K562 (cell line): ENCODE results near the gene RCC1. TPM values are rescaled to one million over a fixed set of nuclear protein-coding genes. Genes with fewer than 3 reads are reported as not detected.
"Not testable (repeated sequence)": the region's sequence is repeated elsewhere in the genome, so short reads cannot be mapped to it uniquely, and the experiment has no call there.

Experiments
- ATAC-seq: fragments of 200-7000 bp; cut with Tn5 transposase; 3 replicates; pipeline ENCODE4 v1.9.1; 2020; ENCODE audit warnings: moderate library complexity
- BruUV-seq: library from RNA; stranded (reverse); fragments of 400-500 nt; replicated peaks from 2 replicates; lab custom pipeline; 2021; lab: Mats Ljungman, UMichigan
- CTCF ChIA-PET: fragments of 300-600 bp; formaldehyde crosslinking; extraction: SDS; loops from one replicate; lab custom pipeline; 2021; ENCODE audit warnings: low intra/inter-chr PET ratio; lab: Yijun Ruan, JAX
- POLR2A ChIA-PET: fragments of 300-600, 350-650 bp; sonication (Branson Sonifier 250); formaldehyde crosslinking; extraction: SDS; loops from one replicate; lab custom pipeline; 2021; ENCODE audit warnings: antibody characterized with exemption, inconsistent platforms; lab: Yijun Ruan, JAX
- DNase-seq, 4 experiments: peaks; one replicate each; pipeline versions ENCODE4 v3.0.0 to v3.0.0-alpha.2; 2011 to 2018; ENCODE audit warnings: low spot score in 3 of 4, mixed read lengths in 3 of 4; ENCODE audit errors: extremely low read depth in 1 of 4
- FAIRE-seq: peaks from 2 replicates; lab custom pipeline; 2011; peaks lifted over from hg19 to GRCh38; lab: Jason Lieb, UNC
- H2AFZ ChIP-seq: 2 replicates; pipeline ENCODE4 v1.6.0; 2011; ENCODE audit warnings: low read depth, low read length, control low read depth, inconsistent platforms
- H3K27ac ChIP-seq: fragments of 200-600 bp; 3 replicates; pipeline ENCODE4 v1.8.0; 2011; ENCODE audit warnings: low read depth, mild to moderate bottlenecking, control low read depth, inconsistent platforms, low read length, moderate library complexity, mixed read lengths; ENCODE audit errors: extremely low read depth
- H3K27me3 ChIP-seq, 2 experiments: fragments of 300-600 bp in 1 of 2; 2 replicates in 1 of 2; 3 replicates in 1 of 2; pipeline versions ENCODE4 v1.6.0 to v1.8.0; 2011; ENCODE audit warnings: inconsistent platforms in 2 of 2, low read length in 2 of 2, mild to moderate bottlenecking in 1 of 2, mixed read lengths in 1 of 2, moderate library complexity in 1 of 2; ENCODE audit not compliant: control insufficient read depth in 2 of 2, insufficient read depth in 2 of 2
- H3K36me3 ChIP-seq: fragments of 300-600 bp; 3 replicates; pipeline ENCODE4 v1.8.0; 2011; ENCODE audit warnings: mild to moderate bottlenecking, low read length, inconsistent platforms; ENCODE audit not compliant: control insufficient read depth, insufficient read depth
- H3K4me1 ChIP-seq, 2 experiments: fragments of 200-600 bp in 1 of 2; replicated peaks in 1 of 2; 2 replicates in 1 of 2; 3 replicates in 1 of 2; pipeline versions ENCODE4 v1.5.1 to v1.8.0; 2011; ENCODE audit warnings: inconsistent platforms in 2 of 2, low read length in 2 of 2, mild to moderate bottlenecking in 1 of 2, mixed read lengths in 1 of 2, moderate library complexity in 1 of 2; ENCODE audit not compliant: control insufficient read depth in 2 of 2, insufficient read depth in 2 of 2
- H3K4me2 ChIP-seq: 2 replicates; pipeline ENCODE4 v1.6.1; 2011; ENCODE audit warnings: low read length, control low read depth, inconsistent platforms, mixed read lengths; ENCODE audit not compliant: insufficient read depth
- H3K4me3 ChIP-seq: fragments of 200-600 bp; sonication (generic), shearing (Covaris generic); 2 replicates; pipeline ENCODE4 v1.5.1; 2016; ENCODE audit warnings: control low read depth, inconsistent platforms
- H3K79me2 ChIP-seq: fragments of 200-600 bp; 3 replicates; pipeline ENCODE4 v1.8.0; 2011; ENCODE audit warnings: low read length, inconsistent platforms; ENCODE audit not compliant: control insufficient read depth, insufficient read depth
- H3K9ac ChIP-seq, 2 experiments: 2 replicates each; pipeline versions ENCODE4 v1.6.0 to v1.6.1; 2011; ENCODE audit warnings: low read depth in 2 of 2, low read length in 2 of 2, control low read depth in 1 of 2, inconsistent platforms in 1 of 2, mild to moderate bottlenecking in 1 of 2, mixed read lengths in 1 of 2; ENCODE audit not compliant: insufficient read depth in 1 of 2
- H3K9me1 ChIP-seq: one replicate; pipeline ENCODE4 v1.6.0; 2011; ENCODE audit warnings: inconsistent platforms, mild to moderate bottlenecking, low read length, moderate library complexity; ENCODE audit not compliant: control insufficient read depth, insufficient read depth
- H3K9me3 ChIP-seq: replicated peaks from 2 replicates; pipeline ENCODE4 v1.5.1; 2011; ENCODE audit warnings: low read depth, low read length, inconsistent platforms; ENCODE audit not compliant: control insufficient read depth, insufficient read depth
- H4K20me1 ChIP-seq: replicated peaks from 2 replicates; pipeline ENCODE4 v1.6.1; 2011; ENCODE audit warnings: low read length, inconsistent platforms, mixed read lengths; ENCODE audit not compliant: control insufficient read depth, insufficient read depth
- CHD1 ChIP-seq: fragments of 200-600 bp; sonication (generic); IDR thresholded peaks from one replicate; pipeline ENCODE4 v1.6.1; 2012; ENCODE audit warnings: mild to moderate bottlenecking, moderate library complexity, low read length, inconsistent platforms
- DDX20 ChIP-seq: fragments of 450-650 bp; IDR thresholded peaks from 2 replicates; pipeline ENCODE4 v1.6.1; 2016; ENCODE audit warnings: missing genetic modification characterization, low read depth, mild to moderate bottlenecking, missing compliant biosample characterization, moderate library complexity
- DMBX1 ChIP-seq: fragments of 250-450 bp; sonication (Bioruptor Pico); IDR thresholded peaks from 2 replicates; pipeline ENCODE4 v1.8.0; 2022; ENCODE audit warnings: inconsistent platforms, mild to moderate bottlenecking, moderate library complexity, borderline replicate concordance
- DNMT1 ChIP-seq: fragments of 450-650 bp; IDR thresholded peaks from 2 replicates; pipeline ENCODE4 v1.6.1; 2016; ENCODE audit warnings: antibody characterized with exemption, mild to moderate bottlenecking
- EGR1 ChIP-seq: fragments of 450-650 bp; conservative IDR thresholded peaks from 2 replicates; pipeline ENCODE4 v1.6.1; 2017; ENCODE audit warnings: mild to moderate bottlenecking
- POLR2A ChIP-seq: fragments of 450-650 bp; conservative IDR thresholded peaks from 2 replicates; pipeline ENCODE4 v1.6.1; 2016
- POLR2AphosphoS2 ChIP-seq: IDR thresholded peaks from 2 replicates; pipeline ENCODE4 v1.6.1; 2012; ENCODE audit warnings: low read length, improper control_type of control experiment
- POLR2B ChIP-seq: fragments of 450-650 bp; IDR thresholded peaks from 2 replicates; pipeline ENCODE4 v1.6.1; 2018; ENCODE audit warnings: low read depth; ENCODE audit not compliant: partially characterized antibody
- SUPT5H ChIP-seq: fragments of 450-650 bp; IDR thresholded peaks from 2 replicates; pipeline ENCODE4 v1.6.1; 2016
- ZNF274 ChIP-seq: IDR thresholded peaks from 2 replicates; pipeline ENCODE4 v1.6.1; 2011; ENCODE audit warnings: low read depth, mild to moderate bottlenecking, low read length, moderate library complexity, borderline replicate concordance
- WGBS: fragments of 100-300 bp; shearing (Covaris generic); methylation state at CpG from one replicate; pipeline ENCODE4 v1.1.6; 2016; ENCODE audit warnings: low coverage, mixed read lengths; ENCODE audit not compliant: insufficient coverage; ENCODE audit errors: missing lambda C conversion rate; 5-methylcytosine and 5-hydroxymethylcytosine counted together
- in situ Hi-C: fragments of 300-500 bp; cut with MboI; formaldehyde crosslinking; loops from 4 replicates; pipeline ENCODE4 v1.15.0; 2018; ENCODE audit warnings: inconsistent platforms, mixed read lengths
- intact Hi-C: fragments of 100-400 bp; cut with micrococcal nuclease; formaldehyde crosslinking; loops from 2 replicates; pipeline ENCODE4 v1.14.2; 2022
- polyA plus RNA-seq, 8 experiments: library from polyadenylated mRNA; depleted of rRNA in 4 of 8; stranded (reverse) in 5 of 8; unstranded in 3 of 8; fragments of >200 nt; fragmentation: Nextera tagmentation in 2 of 8; fragmentation: Illumina TruSeq in 1 of 8; extraction: Ambion mirVana in 2 of 8; extraction: Trizol in 1 of 8; gene quantifications; 2 replicates each; pipeline versions ENCODE4 v1.2.1 to v1.2.3, GENCODE V29; 2011 to 2014; ENCODE audit warnings: inconsistent platforms in 1 of 8, missing spikeins in 1 of 8
- total RNA-seq, 7 experiments: library from RNA; depleted of rRNA in 6 of 7; stranded (reverse); fragments of >200 nt in 6 of 7; fragmentation: Illumina TruSeq in 2 of 7; extraction: Trizol in 2 of 7; gene quantifications; 2 replicates each; pipeline versions ENCODE4 v1.2.1 to v1.2.3, GENCODE V29; 2011 to 2021; ENCODE audit warnings: low replicate concordance in 1 of 7
- TF ChIP-seq, protein P1 (sequence below): sonication (generic); formaldehyde crosslinking; IDR thresholded peaks from 2 replicates; pipeline ENCODE4 v1.8.1; 2022; ENCODE audit warnings: missing genetic modification reagents

The RCC1 gene
- total and polyA plus RNA-seq, 9 of the 15 experiments (the other 6 are each of a cell fraction or from before 2014, with no cell fraction given), result 16.4 to 202 (median 107) TPM

DNA sequence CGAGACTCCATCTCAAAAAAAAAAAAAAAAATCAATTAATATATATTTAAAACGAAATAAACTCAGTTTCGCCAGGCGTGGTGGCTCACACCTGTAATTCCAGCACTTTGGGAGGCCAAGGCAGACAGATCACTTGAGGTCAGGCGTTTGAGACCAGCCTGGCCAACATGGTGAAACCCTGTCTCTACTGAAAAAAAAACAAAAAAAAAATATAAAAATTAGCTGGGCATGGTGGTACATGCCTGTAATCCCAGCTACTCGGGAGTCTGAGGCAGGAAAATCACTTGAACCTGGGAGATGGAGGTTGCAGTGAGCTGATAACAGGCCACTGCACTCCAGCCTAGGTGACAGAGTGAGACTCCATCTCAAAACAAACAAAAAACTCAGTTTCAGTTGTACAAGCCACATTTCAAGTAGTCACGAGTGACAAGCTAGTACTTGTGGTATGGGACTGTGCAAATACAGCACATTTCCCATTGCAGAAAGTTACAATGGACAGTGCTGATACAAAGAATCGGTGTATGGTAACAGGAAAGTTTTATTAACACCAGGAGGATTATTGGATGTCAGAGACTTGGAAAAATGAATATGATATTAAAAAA lies 35.7 kb downstream of the RCC1 start:
- DNase-seq, H3K9ac ChIP-seq, H3K79me2 ChIP-seq, CTCF ChIA-PET, in situ Hi-C loops, BruUV-seq, H3K4me1 ChIP-seq, H3K4me3 ChIP-seq, H2AFZ ChIP-seq, H3K27ac ChIP-seq, H4K20me1 ChIP-seq: not testable (repeated sequence)
- POLR2A ChIA-PET, result interaction anchor here (0.9 to 3.5 kb wide), 9 partner anchors 10 to 292 kb away, joined by 3 to 17 read pairs (median 4); partner anchors contain the start of gene TRNAU1AP
- WGBS, result 74% methylated on average over 7 of the region's 8 CpGs
- peaks cover 32% of the 10 kb centered on the region for H3K36me3 ChIP-seq
- TF ChIP-seq POLR2AphosphoS2 (peak; percentile 69; the same call in 1 of the 2 replicates), POLR2B (peak; percentile 12), SUPT5H (peak; percentile 63), POLR2A (peak; percentile 68; the same call in 1 of the 2 replicates)
- TF ChIP-seq, all 486 proteins: peak for 4; not testable (repeated sequence) for 482
- intact Hi-C loops, H3K9me3 ChIP-seq, H3K9me1 ChIP-seq, H3K27me3 ChIP-seq, H3K4me2 ChIP-seq: not testable (repeated sequence)
- FAIRE-seq (peak; percentile 32), ATAC-seq (peak; percentile 8; the same call in 1 of the 3 replicates)

DNA sequence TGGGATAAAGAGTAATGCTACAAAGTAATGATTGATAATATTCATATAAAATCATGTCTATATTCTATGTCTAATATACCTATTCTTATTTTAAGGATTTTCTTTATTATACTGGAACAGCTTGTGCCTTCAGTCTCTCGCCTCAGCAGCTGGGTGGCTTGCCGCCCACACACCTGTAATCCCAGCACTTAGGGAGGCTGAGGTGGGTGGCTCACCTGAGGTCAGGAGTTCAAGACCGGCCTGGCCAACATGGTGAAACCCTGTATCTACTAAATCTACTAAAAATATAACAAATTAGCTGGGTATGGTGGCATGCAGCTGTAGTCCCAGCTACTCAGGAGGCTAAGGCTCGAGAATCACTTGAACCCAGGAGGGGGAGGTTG lies 39.4 kb downstream of the RCC1 start:
- CTCF ChIA-PET, result no interaction called here
- DNase-seq (no peak), FAIRE-seq (no peak), ATAC-seq (no peak)
- in situ Hi-C loops (no loop called here), intact Hi-C loops (no loop called here)
- Histone ChIP-seq H2AFZ (no peak overlapping the region), H4K20me1 (no peaks in the 10 kb centered on the region), H3K9ac (no peak overlapping the region), H3K27ac (no peak overlapping the region), H3K9me1 (no peaks in the 10 kb centered on the region), H3K4me2 (no peak overlapping the region), H3K9me3 (no peaks in the 10 kb centered on the region), H3K4me3 (no peak overlapping the region), H3K4me1 (peaks cover 0 to 3% of the 10 kb centered on the region in 2 experiments; a peak in 2 of 5 replicates), H3K36me3 (peaks cover 3% of the 10 kb centered on the region; the same call in 1 of the 3 replicates), H3K27me3 (no peaks in the 10 kb centered on the region), H3K79me2 (no peaks in the 10 kb centered on the region)
- no TSS peak for BruUV-seq
- 87% methylated on average over 4 of the region's 4 CpGs for WGBS
- POLR2A ChIA-PET, result interaction anchor here (5.6 kb wide), 1 partner anchor 36 kb away, joined by 28 read pairs; no protein-coding TSS in a partner anchor
- TF ChIP-seq DMBX1 (CRISPR knock-in tag) (no peak), DDX20 (tag) (no peak), EGR1 (peak; percentile 51), ZNF274 (no peak), DNMT1 (no peak), CHD1 (no peak)
- TF ChIP-seq, protein P1, sequence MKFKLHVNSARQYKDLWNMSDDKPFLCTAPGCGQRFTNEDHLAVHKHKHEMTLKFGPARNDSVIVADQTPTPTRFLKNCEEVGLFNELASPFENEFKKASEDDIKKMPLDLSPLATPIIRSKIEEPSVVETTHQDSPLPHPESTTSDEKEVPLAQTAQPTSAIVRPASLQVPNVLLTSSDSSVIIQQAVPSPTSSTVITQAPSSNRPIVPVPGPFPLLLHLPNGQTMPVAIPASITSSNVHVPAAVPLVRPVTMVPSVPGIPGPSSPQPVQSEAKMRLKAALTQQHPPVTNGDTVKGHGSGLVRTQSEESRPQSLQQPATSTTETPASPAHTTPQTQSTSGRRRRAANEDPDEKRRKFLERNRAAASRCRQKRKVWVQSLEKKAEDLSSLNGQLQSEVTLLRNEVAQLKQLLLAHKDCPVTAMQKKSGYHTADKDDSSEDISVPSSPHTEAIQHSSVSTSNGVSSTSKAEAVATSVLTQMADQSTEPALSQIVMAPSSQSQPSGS (CRISPR knock-in tag), result no peak
